Coronary artery (tissue), 2 donors: ENCODE results near the gene KLRG1.
A peak's percentile ranks its signal among the peaks of the same experiment; 100 is the strongest.

ENCODE experiments used
- DNase-seq: peaks from one replicate; pipeline ENCODE4 v3.0.0-alpha.2; 2017; ENCODE audit warnings: low spot score
- H3K27ac ChIP-seq, 2 donors: fragments of 200-600 bp; sonication (generic); one replicate each; pipeline ENCODE4 v1.5.1; 2016 to 2019
- H3K4me3 ChIP-seq: fragments of 200-600 bp; sonication (generic); 2 replicates; pipeline ENCODE4 v1.5.1; 2016; ENCODE audit warnings: mild to moderate bottlenecking, moderate library complexity
- CTCF ChIP-seq: fragments of 200-600 bp; sonication (generic); IDR thresholded peaks from one replicate; pipeline ENCODE4 v1.5.1; 2019; ENCODE audit warnings: antibody characterized with exemption

The KLRG1 gene

GRCh38 chr12:8949342-8950220 lies 39.8 kb upstream of the KLRG1 start, which contains the start of gene M6PR:
Gene M6PR (minus strand): TSS chr12:8949645. CDS start chr12:8946404, 3,241 bp downstream.
- Histone ChIP-seq H3K27ac (peak within 1 kb of the TSS; percentile 94 to 95), H3K4me3 (peak within 1 kb of the TSS; percentile 76)
- DNase-seq = peak; percentile 97
- TF ChIP-seq CTCF = peak; percentile 17

- H3K27ac ChIP-seq = peak overlapping the region; percentile 94 to 95
- no peak for TF ChIP-seq CTCF
- no peak for DNase-seq
Measured at GRCh38 chr12:8950221-8950527, 39.2 kb upstream of the KLRG1 start.

GRCh38 chr12:8950702-8951478 lies 38.5 kb upstream of the KLRG1 start:
- DNase-seq = no peak
- H3K27ac ChIP-seq = peak overlapping the region; percentile 94 to 95
- peak overlapping the region; percentile 76 for H3K4me3 ChIP-seq
- no peak for TF ChIP-seq CTCF

More at GRCh38 chr12:8950221-8950527, 39.2 kb upstream of the KLRG1 start:
- peak overlapping the region; percentile 76 for H3K4me3 ChIP-seq

- Histone ChIP-seq H3K4me3 (no peak overlapping the region), H3K27ac (no peak overlapping the region)
- TF ChIP-seq CTCF = no peak
- no peak for DNase-seq
Measured at GRCh38 chr12:8951744-8952143, 37.6 kb upstream of the KLRG1 start.

GRCh38 chr12:8953773-8954402 lies 35.5 kb upstream of the KLRG1 start:
- no peak for DNase-seq
- TF ChIP-seq CTCF = no peak
- Histone ChIP-seq H3K27ac (no peak overlapping the region), H3K4me3 (no peak overlapping the region)

GRCh38 chr12:8956073-8956472 lies 33.3 kb upstream of the KLRG1 start:
- H3K4me3 ChIP-seq = no peak overlapping the region
- H3K27ac ChIP-seq = no peak overlapping the region
- TF ChIP-seq CTCF = no peak
- no peak for DNase-seq
